Brain microvascular endothelial cell (primary cell): ENCODE measurements around the gene GFAP.

ENCODE experiments used
- DNase-seq: peaks from one replicate; pipeline ENCODE4 v3.0.0-alpha.2; 2020
- H3K27ac ChIP-seq: fragments of 250-450 bp; sonication (Bioruptor Pico); 2 replicates; pipeline ENCODE4 v1.5.1; 2020; ENCODE audit warnings: mild to moderate bottlenecking, moderate library complexity
- H3K27me3 ChIP-seq: fragments of 250-450 bp; sonication (Bioruptor Pico); replicated peaks from 2 replicates; pipeline ENCODE4 v1.5.1; 2020; ENCODE audit warnings: mild to moderate bottlenecking
- H3K36me3 ChIP-seq: fragments of 250-450 bp; sonication (Bioruptor Pico); replicated peaks from 2 replicates; pipeline ENCODE4 v1.5.1; 2020; ENCODE audit warnings: mild to moderate bottlenecking
- H3K4me3 ChIP-seq: 2 replicates; pipeline ENCODE4 v1.5.1; 2011; ENCODE audit warnings: low read depth, mild to moderate bottlenecking, control low read depth, low read length, moderate library complexity
- in situ Hi-C: cut with HindIII; loops from 2 replicates; pipeline ENCODE4 v1.10.0; 2017; ENCODE audit warnings: low sequenced_read_pairs, low pct_ligation_motif_present
- TF ChIP-seq, protein P1 (sequence below): IDR thresholded peaks from 2 replicates; pipeline ENCODE4 v1.5.1; 2011; ENCODE audit warnings: low read depth, mild to moderate bottlenecking, moderate library complexity, low read length, control low read depth, inconsistent platforms; ENCODE audit errors: missing control alignments

Gene GFAP

GRCh38 chr17:44933824-44934744, 18.8 kb upstream of the GFAP start:
- TF ChIP-seq, protein P1, sequence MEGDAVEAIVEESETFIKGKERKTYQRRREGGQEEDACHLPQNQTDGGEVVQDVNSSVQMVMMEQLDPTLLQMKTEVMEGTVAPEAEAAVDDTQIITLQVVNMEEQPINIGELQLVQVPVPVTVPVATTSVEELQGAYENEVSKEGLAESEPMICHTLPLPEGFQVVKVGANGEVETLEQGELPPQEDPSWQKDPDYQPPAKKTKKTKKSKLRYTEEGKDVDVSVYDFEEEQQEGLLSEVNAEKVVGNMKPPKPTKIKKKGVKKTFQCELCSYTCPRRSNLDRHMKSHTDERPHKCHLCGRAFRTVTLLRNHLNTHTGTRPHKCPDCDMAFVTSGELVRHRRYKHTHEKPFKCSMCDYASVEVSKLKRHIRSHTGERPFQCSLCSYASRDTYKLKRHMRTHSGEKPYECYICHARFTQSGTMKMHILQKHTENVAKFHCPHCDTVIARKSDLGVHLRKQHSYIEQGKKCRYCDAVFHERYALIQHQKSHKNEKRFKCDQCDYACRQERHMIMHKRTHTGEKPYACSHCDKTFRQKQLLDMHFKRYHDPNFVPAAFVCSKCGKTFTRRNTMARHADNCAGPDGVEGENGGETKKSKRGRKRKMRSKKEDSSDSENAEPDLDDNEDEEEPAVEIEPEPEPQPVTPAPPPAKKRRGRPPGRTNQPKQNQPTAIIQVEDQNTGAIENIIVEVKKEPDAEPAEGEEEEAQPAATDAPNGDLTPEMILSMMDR = no peak
- in situ Hi-C loops = no loop called here
- Histone ChIP-seq H3K27ac (no peak overlapping the region), H3K4me3 (no peak overlapping the region), H3K27me3 (no peaks in the 10 kb centered on the region), H3K36me3 (no peaks in the 10 kb centered on the region)
- no peak for DNase-seq

GRCh38 chr17:44932787-44933097, 17.4 kb upstream of the GFAP start:
- Histone ChIP-seq H3K4me3 (no peak overlapping the region), H3K27ac (no peak overlapping the region), H3K36me3 (no peaks in the 10 kb centered on the region), H3K27me3 (no peaks in the 10 kb centered on the region)
- no peak for DNase-seq
- TF ChIP-seq, protein P1 = no peak
- in situ Hi-C loops = no loop called here

DNA sequence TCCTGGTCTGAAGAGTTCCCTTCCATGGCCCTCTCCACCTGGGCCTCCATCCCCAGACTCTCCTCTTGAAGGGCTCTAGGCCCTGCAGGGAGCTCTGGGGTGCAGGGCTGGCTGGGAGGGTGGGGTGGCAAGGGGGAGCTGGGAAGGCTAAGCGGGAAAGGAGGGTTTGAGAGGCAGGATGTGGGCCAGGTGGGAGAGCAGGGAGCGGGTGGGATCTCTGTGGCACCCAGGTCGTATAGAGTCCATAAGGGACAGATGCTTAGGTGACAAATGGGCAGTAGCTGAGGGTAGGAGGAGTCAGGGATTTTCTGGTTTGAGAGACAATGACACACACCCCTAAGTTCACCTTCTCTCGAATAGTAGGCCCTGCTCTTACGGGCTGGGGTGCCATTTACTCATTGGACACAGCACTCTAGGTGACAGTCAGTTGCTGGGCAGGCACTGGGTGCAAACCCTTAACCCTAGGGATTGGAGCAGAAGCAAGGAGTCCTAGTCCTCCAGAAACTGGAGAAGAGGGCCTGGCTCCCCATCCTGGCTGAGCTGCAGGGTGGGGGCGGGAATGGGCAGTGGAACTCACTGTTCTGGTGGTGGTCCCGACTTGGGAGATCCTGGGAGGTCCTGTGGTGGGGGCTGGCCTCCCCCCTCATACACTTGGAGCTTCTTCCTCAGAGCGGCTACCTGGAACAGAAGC, 16.9 kb upstream of the GFAP start:
- in situ Hi-C loops = no loop called here
- no peaks in the 10 kb centered on the region for H3K36me3 ChIP-seq
- no peak for DNase-seq
- H3K27me3 ChIP-seq = no peaks in the 10 kb centered on the region
- no peak overlapping the region for H3K27ac ChIP-seq
- TF ChIP-seq, protein P1 = no peak
- no peak overlapping the region for H3K4me3 ChIP-seq

DNA sequence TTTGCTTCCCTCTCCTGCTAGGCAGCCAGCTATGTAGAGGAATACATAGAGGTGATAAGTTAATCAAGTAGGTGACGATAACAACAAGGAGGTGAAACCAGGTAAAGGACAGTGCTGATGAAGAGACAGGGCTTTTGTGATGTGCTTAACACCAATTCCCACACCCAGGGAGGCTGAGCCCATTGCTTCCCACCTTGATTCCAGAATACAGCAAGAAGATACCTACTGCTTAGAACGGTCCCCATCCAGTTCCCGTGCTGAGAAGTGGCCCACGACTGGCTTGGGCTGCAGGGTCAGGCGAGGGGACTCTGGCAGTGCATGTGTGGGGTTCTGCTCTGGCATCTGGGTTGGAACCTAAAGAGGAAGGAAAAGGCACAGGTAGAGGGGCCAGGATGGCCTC, 16.1 kb upstream of the GFAP start:
- Histone ChIP-seq H3K36me3 (no peaks in the 10 kb centered on the region), H3K27ac (no peak overlapping the region), H3K27me3 (no peaks in the 10 kb centered on the region), H3K4me3 (no peak overlapping the region)
- no peak for DNase-seq
- TF ChIP-seq, protein P1 = no peak
- in situ Hi-C loops = no loop called here

- H3K27ac ChIP-seq = no peak overlapping the region
- TF ChIP-seq, protein P1 = no peak
- in situ Hi-C loops = no loop called here
- no peak for DNase-seq
- no peak overlapping the region for H3K4me3 ChIP-seq
- no peaks in the 10 kb centered on the region for H3K27me3 ChIP-seq
- H3K36me3 ChIP-seq = no peaks in the 10 kb centered on the region
Measured at GRCh38 chr17:44930667-44931066, 15.4 kb upstream of the GFAP start.
